ENCODE data around the gene CLRN2. TPM values are rescaled to one million over a fixed set of nuclear protein-coding genes. Genes with fewer than 3 reads are reported as not detected.

Gene CLRN2
- total RNA-seq, 1 experiment from 2014 or later, result not detected

DNA sequence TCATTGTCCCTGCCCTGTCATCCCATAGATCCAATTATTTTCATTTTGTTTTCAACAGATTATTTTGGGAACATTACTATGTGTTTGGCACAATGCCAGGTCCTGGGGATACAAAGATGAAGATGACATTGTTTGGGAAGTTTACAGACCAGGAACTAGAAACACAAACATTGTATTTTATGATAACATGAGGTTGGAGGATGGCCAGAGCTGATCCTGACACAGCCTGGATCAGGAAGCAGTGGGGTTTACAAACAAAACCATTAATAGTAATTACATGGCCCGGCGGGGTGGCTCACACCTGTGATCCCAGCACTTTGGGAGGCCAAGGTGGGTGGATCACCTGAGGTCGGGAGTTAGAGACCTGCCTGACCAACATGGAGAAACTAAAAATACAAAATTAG, 29.9 kb downstream of the CLRN2 start:
- TF ChIP-seq, protein P1, sequence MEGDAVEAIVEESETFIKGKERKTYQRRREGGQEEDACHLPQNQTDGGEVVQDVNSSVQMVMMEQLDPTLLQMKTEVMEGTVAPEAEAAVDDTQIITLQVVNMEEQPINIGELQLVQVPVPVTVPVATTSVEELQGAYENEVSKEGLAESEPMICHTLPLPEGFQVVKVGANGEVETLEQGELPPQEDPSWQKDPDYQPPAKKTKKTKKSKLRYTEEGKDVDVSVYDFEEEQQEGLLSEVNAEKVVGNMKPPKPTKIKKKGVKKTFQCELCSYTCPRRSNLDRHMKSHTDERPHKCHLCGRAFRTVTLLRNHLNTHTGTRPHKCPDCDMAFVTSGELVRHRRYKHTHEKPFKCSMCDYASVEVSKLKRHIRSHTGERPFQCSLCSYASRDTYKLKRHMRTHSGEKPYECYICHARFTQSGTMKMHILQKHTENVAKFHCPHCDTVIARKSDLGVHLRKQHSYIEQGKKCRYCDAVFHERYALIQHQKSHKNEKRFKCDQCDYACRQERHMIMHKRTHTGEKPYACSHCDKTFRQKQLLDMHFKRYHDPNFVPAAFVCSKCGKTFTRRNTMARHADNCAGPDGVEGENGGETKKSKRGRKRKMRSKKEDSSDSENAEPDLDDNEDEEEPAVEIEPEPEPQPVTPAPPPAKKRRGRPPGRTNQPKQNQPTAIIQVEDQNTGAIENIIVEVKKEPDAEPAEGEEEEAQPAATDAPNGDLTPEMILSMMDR (IDR thresholded peaks at IDR 0.05; ENCODE audit: insufficient read depth in 1 of 2, low read depth in 1 of 2, low read length in 1 of 2, severe bottlenecking in 1 of 2, unreplicated experiment in 1 of 2), result no peak
- intact Hi-C loops (cut with micrococcal nuclease; ENCODE audit: unreplicated experiment), result no loop called here
- H3K4me3 ChIP-seq (ENCODE audit: low read depth, low read length), result no peak overlapping the region
- H3K4me1 Mint-ChIP-seq (ENCODE audit: low read depth, unreplicated experiment), result no peaks in the 10 kb centered on the region
- no peak overlapping the region for H3K4me3 Mint-ChIP-seq (ENCODE audit: unreplicated experiment)
- peaks cover 6% of the 10 kb centered on the region for H3K27me3 Mint-ChIP-seq (ENCODE audit: insufficient read depth, unreplicated experiment)
- H3K36me3 ChIP-seq (ENCODE audit: control insufficient read depth, insufficient read depth, low read length), result no peaks in the 10 kb centered on the region
- DNase-seq, result no peak
- ChIA-PET CTCF (interaction anchor here (0.6 kb wide), 1 partner anchor 69 kb away, joined by 4 read pairs; no protein-coding TSS in a partner anchor), POLR2A (no interaction called here)
- H3K4me1 ChIP-seq, result no peaks in the 10 kb centered on the region
- no peaks in the 10 kb centered on the region for H3K36me3 Mint-ChIP-seq (ENCODE audit: insufficient read depth, unreplicated experiment)
- H3K27ac Mint-ChIP-seq (ENCODE audit: unreplicated experiment), result no peak overlapping the region
- H3K27me3 ChIP-seq (replicated peaks; ENCODE audit: control insufficient read depth, insufficient read depth, low read length), result no peaks in the 10 kb centered on the region
- H3K9me3 ChIP-seq, result no peaks in the 10 kb centered on the region
- no TSS peak for BruUV-seq (replicated peaks)
- no peaks in the 10 kb centered on the region for H3K9me3 Mint-ChIP-seq (ENCODE audit: unreplicated experiment)

DNA sequence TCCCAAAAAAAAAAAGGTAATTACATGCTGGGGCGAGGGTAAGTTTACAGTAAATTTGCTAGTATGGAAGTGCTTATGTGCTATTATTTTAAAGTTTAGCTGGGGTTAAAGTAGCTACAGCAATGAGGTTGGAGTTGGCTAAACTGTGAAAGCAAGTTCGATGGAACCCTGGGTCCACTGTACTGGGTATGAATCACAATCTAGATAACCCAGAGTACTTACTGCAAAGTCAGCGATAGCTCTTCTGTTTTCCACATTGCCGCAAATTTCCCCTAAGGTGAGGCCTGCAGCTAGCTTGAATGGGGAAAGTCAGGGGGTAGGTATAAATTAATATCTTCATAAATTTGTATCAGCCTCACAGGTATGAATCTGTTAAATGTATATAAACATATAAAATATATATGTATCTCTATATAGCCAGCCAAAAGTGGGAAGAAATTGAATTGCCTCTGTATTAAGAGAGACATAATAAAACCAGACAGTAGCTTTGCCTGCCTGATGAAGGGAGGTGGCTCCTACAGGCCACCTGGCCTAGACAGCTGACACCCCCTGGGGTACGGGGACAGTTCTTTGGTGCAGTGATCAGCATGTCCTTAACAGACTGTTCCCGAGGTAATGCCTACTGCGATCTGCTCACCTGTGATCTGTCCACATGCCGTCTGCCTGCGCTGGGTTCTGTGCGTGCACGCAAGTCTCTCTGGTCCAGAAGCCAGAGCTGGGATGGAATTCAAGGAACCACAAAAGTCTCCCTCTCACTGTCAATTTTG, 30.6 kb downstream of the CLRN2 start:
- TF ChIP-seq, protein P1 (IDR thresholded peaks at IDR 0.05; ENCODE audit: insufficient read depth in 1 of 2, low read depth in 1 of 2, low read length in 1 of 2, severe bottlenecking in 1 of 2, unreplicated experiment in 1 of 2), result no peak
- no peaks in the 10 kb centered on the region for H3K9me3 ChIP-seq
- no peak overlapping the region for H3K4me3 Mint-ChIP-seq (ENCODE audit: unreplicated experiment)
- H3K36me3 ChIP-seq (ENCODE audit: control insufficient read depth, insufficient read depth, low read length), result no peaks in the 10 kb centered on the region
- no peak overlapping the region for H3K4me3 ChIP-seq (ENCODE audit: low read depth, low read length)
- no peaks in the 10 kb centered on the region for H3K4me1 Mint-ChIP-seq (ENCODE audit: low read depth, unreplicated experiment)
- no peak for DNase-seq
- no TSS peak for BruUV-seq (replicated peaks)
- POLR2A ChIA-PET, result interaction anchor here (0.7 kb wide), 1 partner anchor 69 kb away, joined by 4 read pairs; the partner anchor contains the start of gene MED28
- no peaks in the 10 kb centered on the region for H3K4me1 ChIP-seq
- intact Hi-C loops (cut with micrococcal nuclease; ENCODE audit: unreplicated experiment), result no loop called here
- peaks cover 4% of the 10 kb centered on the region for H3K27me3 Mint-ChIP-seq (ENCODE audit: insufficient read depth, unreplicated experiment)
- no peaks in the 10 kb centered on the region for H3K27me3 ChIP-seq (replicated peaks; ENCODE audit: control insufficient read depth, insufficient read depth, low read length)
- CTCF ChIA-PET, result interaction anchor here (0.6 kb wide), 1 partner anchor 68 kb away, joined by 4 read pairs; no protein-coding TSS in a partner anchor
- no peaks in the 10 kb centered on the region for H3K36me3 Mint-ChIP-seq (ENCODE audit: insufficient read depth, unreplicated experiment)
- H3K27ac Mint-ChIP-seq (ENCODE audit: unreplicated experiment), result no peak overlapping the region
- H3K9me3 Mint-ChIP-seq (ENCODE audit: unreplicated experiment), result no peaks in the 10 kb centered on the region

DNA sequence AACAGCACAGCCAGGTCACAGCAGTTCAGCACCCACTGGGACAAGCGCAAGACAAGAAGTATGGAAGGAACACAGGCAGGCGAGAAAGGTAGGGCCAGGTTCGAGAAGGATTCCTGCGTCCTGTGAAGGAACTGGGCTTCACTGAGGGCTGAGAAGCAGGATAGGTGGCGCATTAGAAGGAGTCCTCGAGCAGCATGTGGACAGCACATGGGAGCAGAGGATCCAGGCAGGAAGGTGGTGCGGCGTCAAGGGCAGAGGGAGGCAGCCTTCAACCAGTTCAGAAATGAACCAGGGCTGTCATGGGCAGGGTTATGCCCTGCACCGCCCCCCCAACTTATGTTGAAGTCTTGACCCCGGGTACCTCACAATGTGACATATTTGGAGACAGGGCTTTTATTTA, 31.3 kb downstream of the CLRN2 start:
- intact Hi-C loops (cut with micrococcal nuclease; ENCODE audit: unreplicated experiment), result no loop called here
- H3K4me3 ChIP-seq (ENCODE audit: low read depth, low read length), result no peak overlapping the region
- no peaks in the 10 kb centered on the region for H3K9me3 ChIP-seq
- no peak overlapping the region for H3K4me3 Mint-ChIP-seq (ENCODE audit: unreplicated experiment)
- CTCF ChIA-PET, result no interaction called here
- no peaks in the 10 kb centered on the region for H3K9me3 Mint-ChIP-seq (ENCODE audit: unreplicated experiment)
- H3K27me3 ChIP-seq (replicated peaks; ENCODE audit: control insufficient read depth, insufficient read depth, low read length), result no peaks in the 10 kb centered on the region
- peaks cover 4% of the 10 kb centered on the region for H3K27me3 Mint-ChIP-seq (ENCODE audit: insufficient read depth, unreplicated experiment)
- no peak overlapping the region for H3K27ac Mint-ChIP-seq (ENCODE audit: unreplicated experiment)
- no peaks in the 10 kb centered on the region for H3K4me1 Mint-ChIP-seq (ENCODE audit: low read depth, unreplicated experiment)
- no peak for DNase-seq
- TF ChIP-seq, protein P1 (IDR thresholded peaks at IDR 0.05; ENCODE audit: insufficient read depth in 1 of 2, low read depth in 1 of 2, low read length in 1 of 2, severe bottlenecking in 1 of 2, unreplicated experiment in 1 of 2), result no peak
- H3K36me3 Mint-ChIP-seq (ENCODE audit: insufficient read depth, unreplicated experiment), result no peaks in the 10 kb centered on the region
- no TSS peak for BruUV-seq (replicated peaks)
- no peaks in the 10 kb centered on the region for H3K36me3 ChIP-seq (ENCODE audit: control insufficient read depth, insufficient read depth, low read length)
- no peaks in the 10 kb centered on the region for H3K4me1 ChIP-seq
- POLR2A ChIA-PET, result no interaction called here

Measured in Caco-2 (cell line).